H9 (cell line): ENCODE results near the gene KLRK1. TPM values are rescaled to one million over a fixed set of nuclear protein-coding genes. Genes with fewer than 3 reads are reported as not detected.
A peak's percentile ranks its signal among the peaks of the same experiment; 100 is the strongest.

Source experiments
- DNase-seq: peaks from one replicate; pipeline ENCODE4 v3.0.0-alpha.2; 2017
- H2AFZ ChIP-seq: one replicate; pipeline ENCODE4 v1.6.1; 2013; ENCODE audit warnings: mild to moderate bottlenecking, low read length, control low read depth, moderate library complexity
- H2AK5ac ChIP-seq: 2 replicates; pipeline ENCODE4 v1.6.1; 2013; ENCODE audit warnings: low read length, control low read depth, mixed read lengths; ENCODE audit not compliant: insufficient read length
- H2BK120ac ChIP-seq: one replicate; pipeline ENCODE4 v1.6.1; 2013; ENCODE audit warnings: low read depth, mild to moderate bottlenecking, low read length, control low read depth, inconsistent platforms; ENCODE audit not compliant: poor library complexity, severe bottlenecking
- H2BK12ac ChIP-seq: 2 replicates; pipeline ENCODE4 v1.6.1; 2013; ENCODE audit warnings: low read length, control low read depth, mixed read lengths, low read depth; ENCODE audit not compliant: insufficient read length
- H2BK15ac ChIP-seq: 2 replicates; pipeline ENCODE4 v1.6.1; 2013; ENCODE audit warnings: low read depth, low read length, control low read depth
- H2BK20ac ChIP-seq: one replicate; pipeline ENCODE4 v1.6.1; 2013; ENCODE audit warnings: low read depth, mild to moderate bottlenecking, low read length, control low read depth, inconsistent platforms; ENCODE audit not compliant: poor library complexity, severe bottlenecking
- H2BK5ac ChIP-seq: 2 replicates; pipeline ENCODE4 v1.6.1; 2013; ENCODE audit warnings: low read length, control low read depth, mixed read lengths; ENCODE audit not compliant: insufficient read length
- H3K14ac ChIP-seq: 2 replicates; pipeline ENCODE4 v1.6.1; 2013; ENCODE audit warnings: low read length, control low read depth; ENCODE audit not compliant: insufficient read depth
- H3K18ac ChIP-seq: 2 replicates; pipeline ENCODE4 v1.6.1; 2013; ENCODE audit warnings: low read depth, mild to moderate bottlenecking, mixed read lengths, low read length, control low read depth; ENCODE audit not compliant: insufficient read length
- H3K23ac ChIP-seq: 2 replicates; pipeline ENCODE4 v1.6.1; 2013; ENCODE audit warnings: low read length, control low read depth, mixed read lengths, low read depth; ENCODE audit not compliant: insufficient read length
- H3K23me2 ChIP-seq: 2 replicates; pipeline ENCODE4 v1.6.1; 2013; ENCODE audit warnings: low read depth, mild to moderate bottlenecking, mixed read lengths, low read length, control low read depth; ENCODE audit not compliant: insufficient read length, poor library complexity, severe bottlenecking
- H3K27ac ChIP-seq: 2 replicates; pipeline ENCODE4 v1.5.1; 2013; ENCODE audit warnings: low read length, control low read depth, mixed read lengths, low read depth; ENCODE audit not compliant: insufficient read length
- H3K27me3 ChIP-seq: 2 replicates; pipeline ENCODE4 v1.6.1; 2013; ENCODE audit warnings: low read length, control low read depth, inconsistent platforms; ENCODE audit not compliant: insufficient read depth
- H3K4ac ChIP-seq: 2 replicates; pipeline ENCODE4 v1.6.1; 2013; ENCODE audit warnings: low read depth, mild to moderate bottlenecking, control low read depth, inconsistent platforms, low read length, moderate library complexity
- H3K4me1 ChIP-seq: 2 replicates; pipeline ENCODE4 v1.6.1; 2013; ENCODE audit warnings: low read length, control low read depth, inconsistent platforms; ENCODE audit not compliant: insufficient read depth
- H3K4me2 ChIP-seq: 2 replicates; pipeline ENCODE4 v1.6.1; 2013; ENCODE audit warnings: low read length, control low read depth, mixed read lengths; ENCODE audit not compliant: insufficient read length, insufficient read depth
- H3K56ac ChIP-seq: 2 replicates; pipeline ENCODE4 v1.6.1; 2013; ENCODE audit warnings: low read depth, mild to moderate bottlenecking, mixed read lengths, low read length, control low read depth; ENCODE audit not compliant: insufficient read length
- H3K79me1 ChIP-seq: 2 replicates; pipeline ENCODE4 v1.6.1; 2013; ENCODE audit warnings: low read depth, mild to moderate bottlenecking, moderate library complexity, low read length, control low read depth, inconsistent platforms; ENCODE audit not compliant: insufficient read depth, poor library complexity, severe bottlenecking
- H3K79me2 ChIP-seq: 2 replicates; pipeline ENCODE4 v1.6.1; 2013; ENCODE audit warnings: low read length, control low read depth, inconsistent platforms; ENCODE audit not compliant: insufficient read depth
- H3K9ac ChIP-seq: 2 replicates; pipeline ENCODE4 v1.6.1; 2013; ENCODE audit warnings: low read length, control low read depth, mixed read lengths; ENCODE audit not compliant: insufficient read length; ENCODE audit errors: extremely low read depth
- H3K9me3 ChIP-seq: one replicate; pipeline ENCODE4 v1.6.1; 2013; ENCODE audit warnings: low read depth, low read length, inconsistent platforms; ENCODE audit not compliant: control insufficient read depth
- H3T11ph ChIP-seq: one replicate; pipeline ENCODE4 v1.6.1; 2013; ENCODE audit warnings: mild to moderate bottlenecking, low read length, control low read depth, inconsistent platforms
- H4K20me1 ChIP-seq: one replicate; pipeline ENCODE4 v1.6.1; 2013; ENCODE audit not compliant: control insufficient read depth, insufficient read length, insufficient read depth
- H4K5ac ChIP-seq: 2 replicates; pipeline ENCODE4 v1.6.1; 2013; ENCODE audit warnings: low read depth, mild to moderate bottlenecking, mixed read lengths, low read length, control low read depth; ENCODE audit not compliant: insufficient read length
- H4K8ac ChIP-seq: replicated peaks from 2 replicates; pipeline ENCODE4 v1.6.1; 2013; ENCODE audit warnings: low read length, control low read depth, mixed read lengths, low read depth; ENCODE audit not compliant: insufficient read length
- H4K91ac ChIP-seq: 2 replicates; pipeline ENCODE4 v1.6.1; 2013; ENCODE audit warnings: low read depth, mild to moderate bottlenecking, moderate library complexity, mixed read lengths, low read length, control low read depth; ENCODE audit not compliant: insufficient read length
- H3K27ac Mint-ChIP-seq, 3 experiments: 2 replicates in 2 of 3; 3 replicates in 1 of 3; pipeline ENCODE4 v1.8.0; 2020 to 2021; ENCODE audit warnings: mixed read lengths in 3 of 3, mild to moderate bottlenecking in 1 of 3, moderate library complexity in 1 of 3
- H3K27me3 Mint-ChIP-seq: 2 replicates; pipeline ENCODE4 v1.8.0; 2021; ENCODE audit warnings: low read depth, mild to moderate bottlenecking, moderate library complexity, mixed read lengths
- H3K36me3 Mint-ChIP-seq, 3 experiments: 2 replicates in 2 of 3; 3 replicates in 1 of 3; pipeline ENCODE4 v1.8.0; 2020 to 2021; ENCODE audit warnings: low read depth in 3 of 3, mixed read lengths in 3 of 3; ENCODE audit not compliant: insufficient read depth in 1 of 3
- H3K4me1 Mint-ChIP-seq, 2 experiments: 2 replicates each; pipeline ENCODE4 v1.8.0; 2020; ENCODE audit warnings: mixed read lengths in 2 of 2
- H3K4me3 Mint-ChIP-seq, 2 experiments: 2 replicates in 1 of 2; 3 replicates in 1 of 2; pipeline ENCODE4 v1.8.0; 2020 to 2021; ENCODE audit warnings: mild to moderate bottlenecking in 2 of 2, mixed read lengths in 2 of 2, moderate library complexity in 1 of 2
- H3K9me3 Mint-ChIP-seq, 2 experiments: 2 replicates in 1 of 2; 3 replicates in 1 of 2; pipeline ENCODE4 v1.8.0; 2020; ENCODE audit warnings: mild to moderate bottlenecking in 2 of 2, mixed read lengths in 2 of 2, moderate library complexity in 1 of 2
- CTCF ChIP-seq: fragments of 200-600 bp; sonication (generic); conservative IDR thresholded peaks from 3 replicates; pipeline ENCODE4 v1.8.0; 2021; ENCODE audit warnings: antibody characterized with exemption, mild to moderate bottlenecking
- WGBS: extraction: QIAGEN DNeasy Blood & Tissue Kit; methylation state at CpG from one replicate; pipeline ENCODE4 v1.1.7; 2013; ENCODE audit warnings: missing lambda C conversion rate, low lambda C conversion rate, mixed read lengths; ENCODE audit not compliant: insufficient read length; ENCODE audit errors: extremely low coverage; 5-methylcytosine and 5-hydroxymethylcytosine counted together
- total RNA-seq: library from RNA; stranded (reverse); gene quantifications from 2 replicates; pipeline ENCODE4 v1.2.1, GENCODE V29; 2021

KLRK1 gene
- total RNA-seq, 1 experiment from 2014 or later, result not detected

- Histone ChIP-seq H3K9ac (peak overlapping the region; percentile 20), H2AK5ac (no peak overlapping the region), H3K4ac (no peak overlapping the region), H3K4me1 (peaks cover 15% of the 10 kb centered on the region; the same call in 1 of the 2 replicates), H3K23ac (no peak overlapping the region), H3K23me2 (peaks cover 12% of the 10 kb centered on the region), H4K8ac (no peak overlapping the region), H2BK5ac (no peak overlapping the region), H3K79me2 (no peaks in the 10 kb centered on the region), H3K56ac (no peak overlapping the region), H3K9me3 (no peaks in the 10 kb centered on the region), H3K18ac (peak overlapping the region; percentile 32), H2BK20ac (no peak overlapping the region), H3K4me2 (peak overlapping the region; percentile 99), H3K27ac (peak overlapping the region; percentile 15), H3K14ac (peak overlapping the region; percentile 33; the same call in 1 of the 2 replicates), H4K91ac (no peak overlapping the region), H2BK15ac (no peak overlapping the region), H4K20me1 (no peaks in the 10 kb centered on the region), H2AFZ (peak overlapping the region; percentile 97), H3K27me3 (no peaks in the 10 kb centered on the region), H3K79me1 (no peaks in the 10 kb centered on the region), H3T11ph (no peak overlapping the region), H2BK120ac (no peak overlapping the region), H4K5ac (no peak overlapping the region), H2BK12ac (no peak overlapping the region)
- Mint-ChIP-seq H3K27me3 (no peaks in the 10 kb centered on the region; the same call in 1 of the 2 replicates), H3K9me3 (peaks cover 4 to 9% of the 10 kb centered on the region in 2 experiments; a peak in 3 of 5 replicates), H3K4me3 (no peak overlapping the region), H3K4me1 (peaks cover 19 to 30% of the 10 kb centered on the region in 2 experiments), H3K36me3 (peaks cover 3 to 9% (median 8%) of the 10 kb centered on the region in 3 experiments; a peak in 5 of 7 replicates), H3K27ac (no peak overlapping the region)
- WGBS, result no CpG with 5 or more reads among the region's 15 CpGs
- no peak for TF ChIP-seq CTCF
- DNase-seq, result peak; percentile 79
These were observed 24.8 kb downstream of the KLRK1 start for GRCh38 chr12:10364815-10365622.
